GM19035 (cell line): Measurements from ENCODE around the gene DTL.

ENCODE experiments used
- ATAC-seq: cut with Tn5 transposase; IDR thresholded peaks from one replicate; pipeline ENCODE4 v1.9.1; 2021; ENCODE audit not compliant: unreplicated experiment

DTL gene

GRCh38 chr1:212034516-212035122, 929 bp upstream of the DTL start:
- peak; percentile 1 for ATAC-seq

- peak; percentile 22 for ATAC-seq
Measured at GRCh38 chr1:212035835-212036605, 472 bp downstream of the DTL start.

GRCh38 chr1:212037900-212038299, 2.4 kb downstream of the DTL start:
- ATAC-seq = no peak

GRCh38 chr1:212039622-212040021, 4.1 kb downstream of the DTL start:
- no peak for ATAC-seq

- no peak for ATAC-seq
Measured at GRCh38 chr1:212040629-212041412, 5.3 kb downstream of the DTL start.

GRCh38 chr1:212042436-212042835, 6.9 kb downstream of the DTL start:
- ATAC-seq = no peak

- no peak for ATAC-seq
Measured at GRCh38 chr1:212044851-212045250, 9.3 kb downstream of the DTL start.

GRCh38 chr1:212045981-212046380, 10.4 kb downstream of the DTL start:
- ATAC-seq = no peak

GRCh38 chr1:212053993-212054392, 18.4 kb downstream of the DTL start:
- ATAC-seq = no peak

GRCh38 chr1:212055333-212055732, 19.8 kb downstream of the DTL start:
- no peak for ATAC-seq

- no peak for ATAC-seq
Measured at GRCh38 chr1:212060632-212061472, 25.3 kb downstream of the DTL start.

GRCh38 chr1:212062832-212063438, 27.4 kb downstream of the DTL start:
- ATAC-seq = no peak

GRCh38 chr1:212067787-212068186, 32.2 kb downstream of the DTL start:
- no peak for ATAC-seq

GRCh38 chr1:212070720-212071302, 35.3 kb downstream of the DTL start:
- no peak for ATAC-seq

GRCh38 chr1:212072047-212072446, 36.5 kb downstream of the DTL start:
- ATAC-seq = no peak

GRCh38 chr1:212073490-212073889, 37.9 kb downstream of the DTL start:
- no peak for ATAC-seq

GRCh38 chr1:212074313-212074712, 38.8 kb downstream of the DTL start:
- no peak for ATAC-seq

- no peak for ATAC-seq
Measured at GRCh38 chr1:212074856-212075255, 39.3 kb downstream of the DTL start.

- ATAC-seq = no peak
Measured at GRCh38 chr1:212077028-212077427, 41.5 kb downstream of the DTL start.

- no peak for ATAC-seq
Measured at GRCh38 chr1:212078826-212079225, 43.3 kb downstream of the DTL start.
